Right atrium auricular region (tissue), 2 donors: ENCODE data around the gene ALOX5AP. TPM values are rescaled to one million over a fixed set of nuclear protein-coding genes. Genes with fewer than 3 reads are reported as not detected.

Source experiments
- DNase-seq: peaks from one replicate; pipeline ENCODE4 v3.0.0-alpha.2; 2019; ENCODE audit warnings: low spot score
- H3K27ac ChIP-seq, 2 donors: fragments of 200-600 bp; sonication (generic); 1 replicate in 1 of 2; 2 replicates in 1 of 2; pipeline ENCODE4 v1.5.1; 2016 to 2019
- H3K27me3 ChIP-seq, 2 donors: fragments of 200-600 bp; sonication (generic); one replicate each; pipeline versions ENCODE4 v1.5.1 to v1.6.0; 2017 to 2019
- H3K36me3 ChIP-seq: fragments of 200-600 bp; sonication (generic); one replicate; pipeline ENCODE4 v1.5.1; 2016
- H3K4me1 ChIP-seq, 2 donors: fragments of 200-600 bp; sonication (generic); one replicate each; pipeline versions ENCODE4 v1.5.1 to v1.6.0; 2017 to 2019
- H3K4me3 ChIP-seq, 2 donors: fragments of 200-600 bp; sonication (generic); 1 replicate in 1 of 2; 2 replicates in 1 of 2; pipeline ENCODE4 v1.5.1; 2017 to 2019; ENCODE audit warnings: mild to moderate bottlenecking in 1 of 2, moderate library complexity in 1 of 2
- H3K9me3 ChIP-seq, 2 donors: fragments of 200-600 bp; sonication (generic); one replicate each; pipeline ENCODE4 v1.5.1; 2019
- total RNA-seq, 2 donors: library from RNA; depleted of rRNA; stranded (reverse); fragments of >200 nt; gene quantifications; one replicate each; pipeline ENCODE4 v1.1.0, GENCODE V29; 2016
- TF ChIP-seq, protein P1 (sequence below), 2 donors: fragments of 200-600 bp; sonication (generic); IDR thresholded peaks; one replicate each; pipeline ENCODE4 v1.5.1; 2019; ENCODE audit warnings: antibody characterized with exemption in 2 of 2

The ALOX5AP gene
- total RNA-seq, 2 donors from 2014 or later: 7.4 to 41.4 TPM

DNA sequence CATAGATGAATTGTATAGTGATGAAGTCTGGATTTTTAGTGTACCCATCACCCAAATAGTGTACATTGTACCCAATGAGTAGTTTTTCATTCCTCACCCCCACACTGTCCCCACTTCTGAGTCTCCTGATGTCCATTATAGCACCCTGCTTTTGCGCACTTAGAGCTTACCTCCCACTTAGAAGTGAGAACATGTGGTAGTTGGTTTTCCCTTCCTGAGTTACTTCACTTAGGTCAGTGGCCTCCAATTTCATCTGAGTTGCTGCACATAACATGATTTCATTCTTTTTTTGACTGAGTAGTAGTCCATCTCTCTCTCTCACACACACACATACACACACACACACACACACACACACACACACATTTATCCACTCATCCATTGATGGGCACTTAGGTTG is 43.2 kb upstream of the ALOX5AP start:
- no peak overlapping the region for H3K27ac ChIP-seq
- no peaks in the 10 kb centered on the region for H3K4me1 ChIP-seq
- H3K27me3 ChIP-seq: no peaks in the 10 kb centered on the region
- H3K9me3 ChIP-seq: no peaks in the 10 kb centered on the region
- H3K4me3 ChIP-seq: no peak overlapping the region
- TF ChIP-seq, protein P1, sequence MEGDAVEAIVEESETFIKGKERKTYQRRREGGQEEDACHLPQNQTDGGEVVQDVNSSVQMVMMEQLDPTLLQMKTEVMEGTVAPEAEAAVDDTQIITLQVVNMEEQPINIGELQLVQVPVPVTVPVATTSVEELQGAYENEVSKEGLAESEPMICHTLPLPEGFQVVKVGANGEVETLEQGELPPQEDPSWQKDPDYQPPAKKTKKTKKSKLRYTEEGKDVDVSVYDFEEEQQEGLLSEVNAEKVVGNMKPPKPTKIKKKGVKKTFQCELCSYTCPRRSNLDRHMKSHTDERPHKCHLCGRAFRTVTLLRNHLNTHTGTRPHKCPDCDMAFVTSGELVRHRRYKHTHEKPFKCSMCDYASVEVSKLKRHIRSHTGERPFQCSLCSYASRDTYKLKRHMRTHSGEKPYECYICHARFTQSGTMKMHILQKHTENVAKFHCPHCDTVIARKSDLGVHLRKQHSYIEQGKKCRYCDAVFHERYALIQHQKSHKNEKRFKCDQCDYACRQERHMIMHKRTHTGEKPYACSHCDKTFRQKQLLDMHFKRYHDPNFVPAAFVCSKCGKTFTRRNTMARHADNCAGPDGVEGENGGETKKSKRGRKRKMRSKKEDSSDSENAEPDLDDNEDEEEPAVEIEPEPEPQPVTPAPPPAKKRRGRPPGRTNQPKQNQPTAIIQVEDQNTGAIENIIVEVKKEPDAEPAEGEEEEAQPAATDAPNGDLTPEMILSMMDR (IDR thresholded peaks at IDR 0.05): no peak
- DNase-seq: no peak
- H3K36me3 ChIP-seq: no peaks in the 10 kb centered on the region

DNA sequence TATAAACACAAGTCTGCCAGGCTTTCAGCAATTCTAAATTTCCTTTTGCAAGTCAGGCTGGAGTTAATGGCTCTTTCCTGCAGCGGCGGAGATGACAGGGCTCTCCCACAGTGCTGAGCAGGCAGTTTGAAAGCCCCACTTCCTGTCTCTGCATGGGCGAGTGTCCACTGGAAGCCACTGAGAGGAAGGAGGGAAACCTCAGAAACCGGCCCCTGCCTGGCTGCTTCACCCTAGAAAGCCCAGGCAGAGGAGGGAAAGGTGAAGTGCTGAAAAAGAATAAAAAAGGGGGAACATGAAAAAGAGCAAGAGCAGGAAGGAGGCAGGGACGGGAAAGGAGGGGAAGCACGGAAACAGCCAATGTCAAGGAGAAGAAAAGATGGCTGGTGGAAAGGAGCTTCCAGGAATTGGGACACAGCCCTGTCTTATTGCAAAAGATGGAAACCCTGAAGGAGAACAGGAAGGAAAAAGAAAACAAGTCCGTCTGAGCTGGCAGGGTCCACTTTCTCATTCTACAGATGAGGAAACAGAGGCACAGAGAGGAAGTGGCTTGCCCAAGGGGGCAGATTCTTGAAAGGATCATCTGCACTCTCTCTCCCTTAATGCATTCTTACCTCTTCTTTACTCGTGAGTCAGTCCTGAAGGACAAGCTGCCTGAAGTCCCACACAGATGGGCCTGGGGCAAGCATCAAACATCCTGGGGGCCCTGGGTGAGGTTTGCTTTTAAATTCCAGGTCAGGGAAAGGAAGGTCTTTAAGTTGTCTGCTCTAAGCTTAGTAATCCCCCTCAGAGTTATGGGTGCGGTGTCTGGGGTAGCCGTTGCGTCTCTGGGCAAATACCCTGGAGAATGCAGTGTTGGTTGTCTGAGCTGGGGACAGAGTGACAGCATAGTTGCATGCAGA is 38.8 kb upstream of the ALOX5AP start:
- Histone ChIP-seq H3K27ac (no peak overlapping the region), H3K27me3 (no peaks in the 10 kb centered on the region), H3K36me3 (no peaks in the 10 kb centered on the region), H3K9me3 (no peaks in the 10 kb centered on the region), H3K4me3 (no peak overlapping the region), H3K4me1 (no peaks in the 10 kb centered on the region)
- TF ChIP-seq, protein P1 (IDR thresholded peaks at IDR 0.05): no peak
- DNase-seq: peak; percentile 66

DNA sequence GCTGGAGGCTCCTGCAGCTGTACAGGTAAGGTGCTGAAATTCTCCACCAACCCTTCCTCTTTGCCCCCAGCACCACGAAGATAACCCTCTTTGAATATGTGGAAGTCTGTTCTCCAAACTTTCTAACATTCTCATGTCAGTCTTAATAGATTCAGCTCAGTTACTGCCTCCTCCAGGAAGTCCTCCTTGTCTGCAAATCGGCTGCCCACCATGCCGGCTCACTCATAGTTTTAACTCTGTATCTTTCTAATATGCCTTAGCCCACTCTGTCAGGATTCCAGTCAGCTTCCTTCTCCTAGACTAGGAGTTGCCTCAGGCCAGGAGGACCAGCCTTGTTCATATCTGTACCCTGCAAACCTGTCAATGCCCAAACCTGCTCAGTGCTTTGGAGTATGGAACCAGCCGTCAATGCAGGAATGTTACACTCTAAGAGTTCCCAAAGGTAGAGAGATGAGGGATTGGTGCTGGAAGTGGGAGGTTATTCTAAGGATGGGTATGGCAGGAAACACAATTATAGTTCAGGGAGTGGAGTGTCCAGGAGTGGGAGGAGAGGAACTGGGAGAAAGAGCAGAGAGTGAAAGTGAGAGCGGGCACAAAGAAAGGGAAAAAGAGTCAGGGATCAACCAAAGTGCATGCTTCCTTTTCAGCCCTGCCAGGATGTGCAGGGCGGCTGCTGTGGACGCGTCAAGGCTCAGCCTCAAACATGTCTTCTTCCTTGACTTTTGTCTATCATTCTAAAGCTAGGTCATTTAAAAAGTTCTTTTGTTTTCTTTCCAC is 38.0 kb upstream of the ALOX5AP start:
- no peak overlapping the region for H3K27ac ChIP-seq
- H3K4me3 ChIP-seq: no peak overlapping the region
- DNase-seq: no peak
- no peaks in the 10 kb centered on the region for H3K4me1 ChIP-seq
- no peaks in the 10 kb centered on the region for H3K27me3 ChIP-seq
- TF ChIP-seq, protein P1 (IDR thresholded peaks at IDR 0.05): no peak
- no peaks in the 10 kb centered on the region for H3K36me3 ChIP-seq
- no peaks in the 10 kb centered on the region for H3K9me3 ChIP-seq

DNA sequence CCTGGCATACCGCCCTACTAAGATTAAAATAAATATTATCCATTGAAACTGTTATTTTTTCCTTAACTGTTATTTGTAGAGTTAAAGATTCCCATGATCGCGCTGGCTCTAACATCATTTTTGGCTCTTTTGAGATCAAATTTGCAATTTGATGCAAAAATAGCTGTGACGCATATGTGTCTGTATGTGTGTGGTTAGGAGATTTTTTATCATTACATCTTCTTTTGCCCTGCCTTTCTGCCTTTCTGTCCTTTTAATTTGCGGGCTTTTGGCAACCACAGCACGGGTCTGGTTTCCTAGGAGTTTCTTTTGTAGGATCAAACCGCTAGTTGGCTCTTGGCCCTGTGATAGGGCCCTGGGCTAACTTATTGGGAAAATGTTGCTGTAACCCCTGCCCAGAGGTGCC is 37.3 kb upstream of the ALOX5AP start:
- no peak overlapping the region for H3K27ac ChIP-seq
- TF ChIP-seq, protein P1 (IDR thresholded peaks at IDR 0.05): no peak

DNA sequence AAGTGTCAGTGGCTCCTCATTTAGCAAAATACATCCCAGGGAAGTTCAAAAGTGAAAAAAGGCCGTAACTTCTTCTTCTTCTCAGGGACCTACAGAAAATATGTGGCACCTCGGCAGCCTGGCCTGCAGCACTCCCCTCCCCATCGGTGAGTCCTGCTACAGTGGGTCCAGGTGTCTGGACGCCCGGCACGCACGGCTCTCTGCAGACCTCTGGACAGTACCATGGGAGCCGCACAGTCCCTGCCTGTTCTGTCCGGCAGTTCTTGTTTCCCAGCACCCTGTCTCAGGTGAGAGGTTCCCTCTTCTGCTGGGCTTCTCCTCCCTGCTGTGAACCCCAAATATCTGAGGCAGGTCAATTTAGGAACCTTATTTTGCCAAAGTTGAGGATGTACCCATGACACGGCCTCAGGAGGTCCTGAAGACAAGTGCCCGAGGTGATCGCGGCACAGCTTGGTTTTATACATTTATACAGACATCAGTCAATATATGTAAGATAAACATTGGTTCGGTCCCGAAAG is 36.8 kb upstream of the ALOX5AP start:
- Histone ChIP-seq H3K36me3 (no peaks in the 10 kb centered on the region), H3K27ac (no peak overlapping the region), H3K4me1 (no peaks in the 10 kb centered on the region), H3K27me3 (no peaks in the 10 kb centered on the region), H3K4me3 (no peak overlapping the region), H3K9me3 (no peaks in the 10 kb centered on the region)
- TF ChIP-seq, protein P1 (IDR thresholded peaks at IDR 0.05): no peak
- no peak for DNase-seq

More for the DNA sequence above, 37.3 kb upstream of the ALOX5AP start:
- DNase-seq: no peak
- H3K4me1 ChIP-seq: no peaks in the 10 kb centered on the region
- H3K36me3 ChIP-seq: no peaks in the 10 kb centered on the region
- no peaks in the 10 kb centered on the region for H3K9me3 ChIP-seq
- no peaks in the 10 kb centered on the region for H3K27me3 ChIP-seq
- H3K4me3 ChIP-seq: peak overlapping the region in 1 of 2 donors; percentile 2
